Adipose tissue (tissue), 3 donors: ENCODE data around the gene DTWD2. TPM values are rescaled to one million over a fixed set of nuclear protein-coding genes. Genes with fewer than 3 reads are reported as not detected.

Source experiments
- H3K27ac ChIP-seq: one replicate; pipeline ENCODE4 v1.5.1; 2013; ENCODE audit warnings: low read depth, low read length
- WGBS, 3 donors: extraction: QIAGEN DNeasy Blood & Tissue Kit; methylation state at CpG; one replicate each; pipeline ENCODE4 v1.1.7; 2013; 5-methylcytosine and 5-hydroxymethylcytosine counted together
- polyA plus RNA-seq, 3 donors: library from polyadenylated mRNA; stranded (reverse); fragments of 200-250 nt; gene quantifications; one replicate each; pipeline ENCODE4 v1.2.3, GENCODE V29; 2013
- donor health status: healthy with polysubstance abuse.
- donor health status: Bipolar disorder and iron deficiency.
- donor health status: healthy.

The DTWD2 gene
- polyA plus RNA-seq: 1 to 10 TPM; 1.2 to 1.8 (median 1.5) TPM

DNA sequence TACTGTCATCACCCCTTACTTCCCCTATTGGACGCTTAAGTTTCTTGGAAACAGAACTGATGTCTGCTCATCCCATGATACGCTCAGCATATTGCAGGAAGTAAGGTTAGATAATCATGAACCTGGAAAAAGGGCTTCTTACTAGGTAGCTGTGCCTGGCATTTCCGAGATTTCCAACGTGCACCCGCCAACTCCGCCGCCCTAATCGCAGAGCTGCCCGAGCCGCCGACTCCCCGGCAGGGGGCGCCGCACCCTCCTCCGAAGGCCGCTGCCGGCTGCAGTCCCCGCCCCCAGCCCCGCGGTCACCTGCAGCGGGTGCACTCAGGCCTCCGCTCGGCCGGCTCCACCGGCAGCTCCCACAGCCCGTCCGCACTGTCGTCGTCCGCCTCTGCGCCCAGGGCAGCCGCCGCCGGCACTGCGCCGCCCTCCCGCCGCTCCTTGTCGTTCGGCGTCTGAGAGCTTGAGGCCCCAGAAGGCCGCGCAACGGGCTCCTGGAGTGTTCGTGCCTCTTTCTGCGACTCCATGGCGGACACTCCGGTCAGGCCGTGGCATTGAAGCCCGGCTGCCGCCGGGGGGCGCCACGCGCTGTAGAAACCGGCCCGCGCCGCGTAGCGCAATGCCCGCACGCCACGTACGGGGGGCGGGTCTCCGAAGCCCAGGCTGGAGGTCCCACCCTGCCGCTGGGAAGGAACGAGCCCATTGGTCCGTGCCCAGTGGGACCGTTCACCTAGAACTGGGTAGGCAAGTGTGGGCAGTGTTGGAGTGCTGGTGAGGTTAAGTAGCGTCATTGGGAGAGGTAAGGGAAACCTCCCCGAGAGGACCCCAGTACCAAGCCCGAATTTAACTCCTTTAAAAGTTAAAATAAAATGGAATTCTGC, at the start of gene DTWD2:
DTWD2 (minus strand) TSS at position 560 of the 878 bp plus-strand sequence; CDS start at position 524, 36 bp downstream.
- H3K27ac ChIP-seq: no peak within 1 kb of the TSS
- 0 to 1% (median 1%) methylated on average over 68 to 74 of the region's 74 CpGs for WGBS, 3 donors

DNA sequence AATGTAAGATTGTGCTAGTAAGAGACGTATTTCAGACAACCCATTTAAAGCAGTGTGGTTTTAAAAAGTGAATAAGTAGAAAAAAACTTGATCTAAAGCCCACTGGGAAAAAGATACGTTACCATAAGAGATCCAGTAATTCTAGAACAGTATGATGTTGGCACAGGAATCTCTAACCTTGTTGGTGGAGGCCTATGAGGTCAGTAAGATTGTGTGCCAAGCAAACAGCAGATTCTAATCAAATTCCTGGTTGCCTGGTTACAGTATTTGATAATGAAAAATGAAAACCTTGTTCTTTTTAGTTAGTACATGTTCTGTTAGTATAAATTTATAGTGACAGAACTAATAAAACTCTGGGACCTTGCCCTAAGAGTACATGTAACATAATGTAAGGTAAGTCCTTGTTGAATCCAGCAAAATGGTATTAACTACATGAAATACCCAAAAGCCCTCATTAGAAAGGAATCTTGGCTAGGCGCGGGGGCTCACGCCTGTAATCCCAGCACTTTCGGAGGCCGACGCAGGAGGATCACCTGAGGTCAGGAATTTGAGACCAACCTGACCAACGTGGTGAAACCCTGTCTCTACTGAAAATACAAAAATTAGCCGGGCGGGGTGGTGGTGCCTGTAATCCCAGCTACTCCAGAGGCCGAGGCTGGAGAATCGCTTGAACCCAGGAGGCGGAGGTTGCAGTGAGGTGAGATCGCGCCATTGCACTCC, 49.3 kb upstream of the DTWD2 start:
- no peak overlapping the region for H3K27ac ChIP-seq
- WGBS, 3 donors: 77 to 93% (median 87%) methylated on average over 16 of the region's 16 CpGs

DNA sequence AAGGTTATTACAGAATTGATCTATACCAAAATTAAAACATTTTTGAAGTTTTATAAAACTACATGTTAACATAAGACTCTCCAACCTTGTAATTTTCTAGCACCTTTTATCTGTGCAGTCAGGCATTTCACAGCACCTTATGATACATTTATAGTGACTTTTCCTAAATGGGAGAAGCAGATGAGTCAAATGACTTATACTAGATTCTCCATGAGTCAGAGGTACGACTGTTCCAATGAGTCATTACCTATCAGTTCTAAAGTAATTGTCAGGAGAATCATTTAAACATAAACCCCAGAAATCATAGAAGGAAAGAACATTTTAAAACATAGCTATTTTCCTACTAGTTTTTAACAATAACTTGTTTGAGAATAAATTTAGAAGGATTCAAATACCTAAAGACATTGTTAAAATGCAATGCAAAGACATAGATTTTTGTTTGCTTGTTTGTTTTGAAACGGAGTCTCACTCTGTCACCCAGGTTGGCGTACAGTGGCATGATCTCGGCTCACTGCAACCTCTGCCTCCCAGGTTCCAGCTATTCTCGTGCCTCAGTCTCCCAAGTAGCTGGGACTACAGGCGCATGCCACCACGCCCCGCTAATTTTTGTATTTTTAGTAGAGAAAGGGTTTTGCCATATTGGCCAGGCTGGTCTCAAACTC, 47.9 kb upstream of the DTWD2 start:
- WGBS, 3 donors: 88 to 92% (median 89%) methylated on average over 8 of the region's 8 CpGs
- no peak overlapping the region for H3K27ac ChIP-seq

GRCh38 chr5:119033135-119033534, 44.8 kb upstream of the DTWD2 start:
- 85 to 91% (median 88%) methylated on average over 3 of the region's 3 CpGs for WGBS, 3 donors
- no peak overlapping the region for H3K27ac ChIP-seq

GRCh38 chr5:119032656-119033055, 44.3 kb upstream of the DTWD2 start:
- 55 to 93% (median 67%) methylated on average over 3 of the region's 3 CpGs for WGBS, 3 donors

GRCh38 chr5:119031905-119032304, 43.6 kb upstream of the DTWD2 start:
- no peak overlapping the region for H3K27ac ChIP-seq
- WGBS, 3 donors: 75 to 91% (median 84%) methylated on average over 4 of the region's 4 CpGs

More at GRCh38 chr5:119032656-119033055, 44.3 kb upstream of the DTWD2 start:
- no peak overlapping the region for H3K27ac ChIP-seq

DNA sequence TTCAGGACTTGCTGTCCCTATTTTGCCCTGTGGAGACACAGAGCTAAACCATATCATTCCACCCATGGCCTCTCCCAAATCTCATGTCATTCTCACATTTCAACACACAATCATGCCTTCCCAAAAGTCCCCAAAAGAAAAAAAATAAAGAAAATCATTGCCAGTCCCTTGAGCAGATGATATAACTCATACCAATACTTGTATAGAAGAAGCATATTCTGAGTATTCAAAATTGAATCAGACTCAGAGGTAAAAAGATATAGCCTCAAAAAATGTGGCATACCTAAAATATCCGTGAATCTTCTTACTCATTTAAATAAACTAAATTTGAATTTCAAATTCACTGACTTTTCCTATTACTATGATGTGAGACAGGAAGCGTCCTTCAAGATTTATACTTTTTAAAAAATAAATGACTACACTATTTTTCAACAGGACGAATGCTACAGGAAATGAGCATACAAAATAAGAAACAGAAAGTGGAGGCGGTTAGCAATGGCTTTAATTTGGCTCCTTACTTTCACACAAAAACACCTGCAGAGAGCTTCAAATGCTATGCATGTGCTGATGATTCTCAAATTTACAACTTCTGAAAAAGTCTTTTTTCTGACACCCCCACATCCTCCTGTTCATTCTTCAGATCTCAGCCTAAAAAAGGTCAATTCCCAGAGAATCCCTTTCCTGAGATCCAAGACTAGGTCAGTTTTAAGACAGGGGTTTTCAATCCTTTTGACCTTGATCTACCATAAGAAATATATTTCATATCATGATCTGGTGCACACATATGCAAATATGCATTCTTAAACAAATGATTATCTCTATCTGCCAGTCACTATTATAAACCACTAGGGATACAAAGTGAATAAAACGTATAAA, 42.9 kb upstream of the DTWD2 start:
- H3K27ac ChIP-seq: no peak overlapping the region
- WGBS, 3 donors: 50 to 80% (median 54%) methylated on average over 5 of the region's 5 CpGs

DNA sequence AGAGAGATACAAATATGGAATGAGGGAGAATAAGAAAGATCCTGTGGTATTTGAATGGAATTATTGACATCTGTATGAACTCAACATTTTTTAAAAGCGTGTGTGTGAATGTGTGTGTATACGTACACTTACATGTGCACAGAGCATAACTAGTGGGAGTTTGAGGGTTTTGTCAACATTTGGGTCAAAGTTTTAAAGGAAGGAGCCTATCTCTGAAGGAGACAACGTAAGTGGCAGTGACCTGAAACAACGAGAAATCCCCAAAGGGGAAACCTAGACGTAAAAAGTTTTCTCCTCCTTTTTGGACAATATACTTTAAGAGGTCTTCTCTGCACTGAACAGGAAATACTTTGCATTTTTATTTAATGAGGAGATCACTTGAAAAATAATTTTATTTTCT, 40.2 kb upstream of the DTWD2 start:
- 76 to 93% (median 82%) methylated on average over 5 of the region's 5 CpGs for WGBS, 3 donors
- H3K27ac ChIP-seq: no peak overlapping the region

GRCh38 chr5:119022773-119023172, 34.4 kb upstream of the DTWD2 start:
- 18 to 35% (median 33%) methylated on average over 1 of the region's 1 CpG for WGBS, 3 donors
- no peak overlapping the region for H3K27ac ChIP-seq

- no peak overlapping the region for H3K27ac ChIP-seq
- 50 to 54% (median 52%) methylated on average over 5 of the region's 5 CpGs for WGBS, 3 donors
These were observed 33.8 kb upstream of the DTWD2 start for GRCh38 chr5:119022017-119022745.

DNA sequence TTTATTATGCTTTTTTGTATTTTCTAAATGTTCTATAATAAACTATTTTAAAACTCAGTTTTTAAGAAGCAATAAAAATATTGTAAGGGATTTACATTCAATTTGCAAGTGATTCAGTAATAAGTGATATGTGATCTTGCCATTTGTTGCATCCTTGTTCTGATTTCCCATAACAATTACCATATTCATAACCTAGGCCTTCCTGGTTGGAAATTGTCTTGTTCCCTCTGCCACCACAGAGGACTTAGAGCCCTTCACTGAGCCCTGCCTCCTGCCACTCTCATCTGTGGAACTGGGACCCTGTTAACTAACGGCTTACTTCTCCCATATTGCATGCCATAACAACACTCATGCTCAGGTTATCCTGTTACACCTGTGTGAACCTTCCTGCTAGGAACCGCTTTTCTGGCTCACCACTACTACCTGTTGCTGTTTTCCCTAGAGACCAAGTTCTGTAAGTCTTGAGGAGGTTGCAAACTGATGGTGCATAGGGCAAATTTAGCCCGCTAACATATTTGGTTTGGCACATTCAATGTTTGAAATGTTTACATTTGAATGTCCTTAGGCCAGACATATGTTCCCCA, 32.9 kb upstream of the DTWD2 start:
- no peak overlapping the region for H3K27ac ChIP-seq
- 73 to 91% (median 91%) methylated on average over 3 of the region's 3 CpGs for WGBS, 3 donors

DNA sequence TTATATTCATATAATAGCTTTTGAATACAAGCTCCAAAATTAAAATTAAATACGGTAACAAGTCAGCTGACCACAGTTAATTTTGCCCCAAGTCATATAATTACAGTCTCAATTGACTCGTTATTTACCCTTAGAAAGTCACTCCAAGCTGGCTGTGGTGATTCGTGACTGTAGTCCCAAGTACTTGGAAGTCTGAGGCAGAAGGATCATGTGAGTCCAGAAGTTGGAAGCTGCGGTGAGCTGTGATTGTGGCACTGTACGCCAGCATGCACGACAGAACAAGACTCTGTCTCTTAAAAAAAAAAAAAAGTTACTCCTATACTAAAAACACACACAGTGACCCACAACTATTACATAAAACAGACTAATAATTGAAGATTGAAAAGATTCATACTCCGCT, 31.6 kb upstream of the DTWD2 start:
- WGBS, 3 donors: 68 to 74% (median 73%) methylated on average over 7 of the region's 7 CpGs
- H3K27ac ChIP-seq: no peak overlapping the region

- H3K27ac ChIP-seq: no peak overlapping the region
- 50 to 78% (median 64%) methylated on average over 1 of the region's 1 CpG for WGBS, 3 donors
These were observed 31.2 kb upstream of the DTWD2 start for GRCh38 chr5:119019501-119019900.

DNA sequence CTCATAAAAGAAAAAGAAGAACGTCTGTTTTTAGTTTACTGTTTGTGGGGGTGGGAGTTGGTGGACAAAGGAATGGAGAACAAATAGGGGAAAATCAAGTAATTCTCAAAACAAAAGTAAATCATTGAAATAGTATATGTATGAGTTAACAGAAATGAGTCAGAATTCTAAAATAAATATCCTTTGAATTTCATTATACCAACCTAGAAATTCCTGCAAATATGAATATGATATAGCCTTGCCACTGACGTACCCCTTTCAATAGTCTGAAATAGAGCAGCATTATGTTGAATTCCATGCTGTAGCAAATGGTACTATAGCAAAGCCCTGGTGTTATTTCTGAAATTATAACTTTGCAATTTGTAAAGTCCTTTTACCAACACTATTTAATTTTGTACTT, 29.6 kb upstream of the DTWD2 start:
- no peak overlapping the region for H3K27ac ChIP-seq
- WGBS, 3 donors: 66 to 80% (median 76%) methylated on average over 2 of the region's 2 CpGs

- no peak overlapping the region for H3K27ac ChIP-seq
- WGBS, 3 donors: 70 to 95% (median 80%) methylated on average over 7 of the region's 7 CpGs
These were observed 27.9 kb upstream of the DTWD2 start for GRCh38 chr5:119016125-119016774.

DNA sequence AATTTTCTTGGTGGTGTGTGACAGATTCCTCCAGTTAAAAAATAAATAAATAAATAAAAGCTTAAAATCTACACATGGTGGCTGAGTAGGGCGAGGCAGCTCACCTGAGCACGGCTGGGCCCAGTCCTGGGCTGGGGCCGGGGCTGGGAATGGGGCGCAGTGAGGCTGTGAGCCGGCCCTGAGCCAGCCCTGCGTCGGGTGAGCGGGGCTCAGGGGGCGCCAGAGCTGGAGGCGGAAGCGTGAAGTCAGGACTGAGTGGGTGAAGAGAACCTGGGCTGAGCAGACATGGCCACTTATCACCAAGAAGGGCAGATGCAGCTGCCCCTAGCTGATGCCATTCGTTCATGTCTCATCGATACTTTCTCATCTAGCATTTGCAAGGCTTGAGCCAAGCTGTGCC, 22.8 kb upstream of the DTWD2 start:
- no peak overlapping the region for H3K27ac ChIP-seq
- WGBS, 3 donors: 96 to 99% (median 96%) methylated on average over 13 of the region's 13 CpGs

DNA sequence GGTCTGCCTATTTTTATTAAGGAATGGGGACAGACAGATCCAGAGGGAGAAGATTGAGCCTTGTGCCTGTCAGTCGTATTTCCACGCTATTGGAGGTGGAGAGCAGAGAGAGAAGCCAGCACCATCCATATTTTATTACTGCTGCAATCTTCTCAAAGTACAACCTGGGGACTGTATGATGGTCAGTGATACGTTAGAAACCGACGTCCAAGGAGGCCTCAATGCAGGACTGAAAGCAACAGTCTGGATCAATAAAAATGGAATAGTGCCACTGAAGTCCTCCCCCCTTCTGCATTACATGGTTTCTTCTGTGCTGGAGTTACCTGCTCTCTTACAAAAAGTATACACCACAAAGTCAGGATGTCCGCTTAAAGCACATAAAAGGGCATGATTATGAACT, 21.9 kb upstream of the DTWD2 start:
- no peak overlapping the region for H3K27ac ChIP-seq
- 78 to 96% (median 94%) methylated on average over 6 of the region's 6 CpGs for WGBS, 3 donors
